Testis (tissue), 3 donors: ENCODE measurements around the gene EPB41L2. TPM values are rescaled to one million over a fixed set of nuclear protein-coding genes. Genes with fewer than 3 reads are reported as not detected.

Experiments
- DNase-seq: peaks from one replicate; pipeline ENCODE4 v3.0.0-alpha.2; 2019
- H3K27ac ChIP-seq, 2 donors: fragments of 200-600 bp; sonication (generic); one replicate each; pipeline ENCODE4 v1.5.1; 2019
- H3K27me3 ChIP-seq: fragments of 200-600 bp; sonication (generic); one replicate; pipeline ENCODE4 v1.5.1; 2019
- H3K36me3 ChIP-seq: fragments of 200-600 bp; sonication (generic); one replicate; pipeline ENCODE4 v1.5.1; 2017; ENCODE audit warnings: low read depth; ENCODE audit errors: missing control alignments
- H3K4me1 ChIP-seq: fragments of 200-600 bp; sonication (generic); one replicate; pipeline ENCODE4 v1.5.1; 2019
- H3K4me3 ChIP-seq, 2 donors: fragments of 200-600 bp; sonication (generic); one replicate each; pipeline ENCODE4 v1.5.1; 2017 to 2019
- H3K9me3 ChIP-seq: fragments of 200-600 bp; sonication (generic); one replicate; pipeline ENCODE4 v1.5.1; 2017
- CTCF ChIP-seq, 3 experiments: fragments of 450-650 bp in 2 of 3; fragments of 200-600 bp in 1 of 3; sonication (generic) in 1 of 3; IDR thresholded peaks; one replicate each; pipeline ENCODE4 v1.5.1; 2016 to 2019; ENCODE audit warnings: antibody characterized with exemption in 3 of 3, mild to moderate bottlenecking in 2 of 3, moderate library complexity in 1 of 3
- POLR2A ChIP-seq: fragments of 450-650 bp; IDR thresholded peaks from one replicate; pipeline ENCODE4 v1.6.1; 2017; ENCODE audit warnings: antibody characterized with exemption, mild to moderate bottlenecking, moderate library complexity
- WGBS, 2 donors: methylation state at CpG; one replicate each; pipeline ENCODE4 v1.1.5; 2018; 5-methylcytosine and 5-hydroxymethylcytosine counted together
- intact Hi-C: fragments of 100-400 bp; cut with DNase I; formaldehyde crosslinking; loops from one replicate; pipeline ENCODE4 v1.15.1; 2023; ENCODE audit warnings: low total_unique reads
- polyA plus RNA-seq: library from polyadenylated mRNA; stranded (reverse); fragments of 350-450 nt; fragmentation: Illumina TruSeq; extraction: RNeasy Lipid Tissue Mini Kit (QIAGEN cat#74804); gene quantifications from one replicate; pipeline ENCODE4 v1.2.3, GENCODE V29; 2014; ENCODE audit warnings: low read depth, low replicate concordance; ENCODE audit not compliant: insufficient read depth
- total RNA-seq, 2 donors: library from RNA; depleted of rRNA; stranded (reverse); fragments of >200 nt; gene quantifications; one replicate each; pipeline ENCODE4 v1.2.3, GENCODE V29; 2016

The EPB41L2 gene
- total and polyA plus RNA-seq, 3 donors from 2014 or later: 131 to 206 (median 139) TPM

- H3K4me3 ChIP-seq: no peak overlapping the region
- DNase-seq: no peak
- peaks cover 6% of the 10 kb centered on the region for H3K4me1 ChIP-seq
- no peak overlapping the region for H3K27ac ChIP-seq
- H3K36me3 ChIP-seq: no peaks in the 10 kb centered on the region
- no peaks in the 10 kb centered on the region for H3K9me3 ChIP-seq
- TF ChIP-seq POLR2A (no peak), CTCF (IDR thresholded peaks at IDR 0.05) (no peak)
- intact Hi-C loops: no loop called here
- WGBS, 2 donors: 85 to 89% methylated on average over 8 of the region's 8 CpGs
- H3K27me3 ChIP-seq: no peaks in the 10 kb centered on the region
These were observed 96.6 kb downstream of the EPB41L2 start for GRCh38 chr6:130966344-130966980.

- Histone ChIP-seq H3K36me3 (no peaks in the 10 kb centered on the region), H3K4me3 (no peak overlapping the region), H3K27ac (no peak overlapping the region), H3K27me3 (no peaks in the 10 kb centered on the region), H3K9me3 (no peaks in the 10 kb centered on the region), H3K4me1 (peaks cover 6% of the 10 kb centered on the region)
- DNase-seq: no peak
- intact Hi-C loops: no loop called here
- TF ChIP-seq POLR2A (no peak), CTCF (IDR thresholded peaks at IDR 0.05) (no peak)
These were observed 97.4 kb downstream of the EPB41L2 start for GRCh38 chr6:130965656-130966055.

- Histone ChIP-seq H3K27ac (no peak overlapping the region), H3K27me3 (no peaks in the 10 kb centered on the region), H3K4me1 (peaks cover 6% of the 10 kb centered on the region), H3K4me3 (no peak overlapping the region), H3K36me3 (no peaks in the 10 kb centered on the region), H3K9me3 (no peaks in the 10 kb centered on the region)
- no peak for DNase-seq
- TF ChIP-seq POLR2A: no peak
- TF ChIP-seq CTCF (IDR thresholded peaks at IDR 0.05): no peak
- WGBS, 2 donors: 79 to 86% methylated on average over 5 of the region's 5 CpGs
- intact Hi-C loops: no loop called here
These were observed 98.0 kb downstream of the EPB41L2 start for GRCh38 chr6:130964808-130965604.

GRCh38 chr6:130964289-130964688, 98.8 kb downstream of the EPB41L2 start:
- no peaks in the 10 kb centered on the region for H3K36me3 ChIP-seq
- H3K4me3 ChIP-seq: no peak overlapping the region
- no peak for DNase-seq
- H3K9me3 ChIP-seq: no peaks in the 10 kb centered on the region
- H3K27ac ChIP-seq: no peak overlapping the region
- H3K27me3 ChIP-seq: no peaks in the 10 kb centered on the region
- TF ChIP-seq CTCF (IDR thresholded peaks at IDR 0.05): no peak
- TF ChIP-seq POLR2A: no peak
- WGBS, 2 donors: 81 to 93% methylated on average over 2 of the region's 2 CpGs
- intact Hi-C loops: no loop called here
- H3K4me1 ChIP-seq: peaks cover 6% of the 10 kb centered on the region
